GM18526 (cell line): ENCODE measurements around the gene CNIH3.

Source experiments
- POLR2A ChIP-seq: IDR thresholded peaks from 3 replicates; pipeline ENCODE4 v1.6.1; 2011; ENCODE audit not compliant: insufficient read length; ENCODE audit errors: extremely low read depth

Gene CNIH3

GRCh38 chr1:224662870-224663269 is 46.8 kb downstream of the CNIH3 start:
- no peak for TF ChIP-seq POLR2A

DNA sequence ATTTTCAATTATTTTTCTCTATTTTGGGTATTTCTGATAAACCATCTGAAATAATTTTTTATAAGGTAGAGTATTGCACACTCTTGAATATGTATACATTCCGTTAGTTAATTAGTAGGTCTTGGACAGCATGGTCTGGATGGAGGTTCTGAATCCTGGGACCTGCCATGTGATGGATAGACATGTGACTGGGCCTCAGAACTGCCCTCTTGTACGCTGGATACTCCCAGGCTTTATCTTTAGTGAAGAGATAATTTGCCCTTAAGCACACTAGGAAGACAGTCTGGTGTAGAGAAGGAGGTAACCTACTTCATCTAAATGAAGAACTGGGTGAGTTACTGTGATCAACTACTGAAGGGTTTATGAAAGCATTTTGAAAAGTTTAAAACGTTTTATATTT is 48.9 kb downstream of the CNIH3 start:
- no peak for TF ChIP-seq POLR2A

GRCh38 chr1:224666078-224666477 is 50.0 kb downstream of the CNIH3 start:
- no peak for TF ChIP-seq POLR2A

GRCh38 chr1:224666913-224667312 is 50.8 kb downstream of the CNIH3 start:
- TF ChIP-seq POLR2A = no peak

- TF ChIP-seq POLR2A = no peak
Observed at GRCh38 chr1:224668984-224669383, 52.9 kb downstream of the CNIH3 start.

DNA sequence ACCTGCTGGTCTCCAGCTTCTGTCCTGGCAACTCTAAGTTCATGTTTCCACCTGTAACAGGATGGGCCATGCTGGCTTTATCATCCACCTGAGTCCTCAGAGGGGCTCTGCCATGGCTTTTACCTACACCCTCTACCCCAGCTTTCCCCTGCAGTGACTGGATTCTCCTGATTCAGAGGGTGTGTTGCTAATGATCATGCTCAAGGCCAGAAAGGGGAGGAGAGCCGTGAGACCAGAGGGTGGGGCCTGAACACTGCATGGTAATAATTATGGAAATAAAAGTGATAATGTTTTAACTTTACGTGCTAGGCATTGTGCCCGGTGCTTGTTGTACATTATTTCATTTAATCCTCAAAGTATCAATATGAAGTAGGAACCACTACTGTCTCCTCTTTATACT is 53.3 kb downstream of the CNIH3 start:
- no peak for TF ChIP-seq POLR2A

DNA sequence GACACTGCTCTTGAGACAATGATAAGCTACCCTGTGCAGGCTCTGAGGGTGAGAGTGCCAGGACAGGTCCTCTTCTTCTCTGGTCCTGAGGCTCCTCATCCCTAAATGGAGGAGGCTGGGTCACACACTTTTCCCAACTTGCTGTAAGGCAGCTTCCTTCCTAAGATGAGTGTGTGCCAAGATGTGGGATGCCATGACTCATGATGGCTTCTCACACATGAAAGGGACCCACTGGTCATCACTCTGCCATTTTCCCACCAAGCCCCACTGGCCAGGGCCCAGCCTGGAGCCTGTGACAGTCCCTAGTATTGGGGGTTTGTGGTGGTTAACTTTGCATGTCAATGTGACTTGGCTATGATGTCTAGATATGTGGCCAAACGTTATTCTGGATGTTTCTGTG is 54.4 kb downstream of the CNIH3 start:
- no peak for TF ChIP-seq POLR2A

GRCh38 chr1:224671076-224671475 is 55.0 kb downstream of the CNIH3 start:
- TF ChIP-seq POLR2A = no peak

DNA sequence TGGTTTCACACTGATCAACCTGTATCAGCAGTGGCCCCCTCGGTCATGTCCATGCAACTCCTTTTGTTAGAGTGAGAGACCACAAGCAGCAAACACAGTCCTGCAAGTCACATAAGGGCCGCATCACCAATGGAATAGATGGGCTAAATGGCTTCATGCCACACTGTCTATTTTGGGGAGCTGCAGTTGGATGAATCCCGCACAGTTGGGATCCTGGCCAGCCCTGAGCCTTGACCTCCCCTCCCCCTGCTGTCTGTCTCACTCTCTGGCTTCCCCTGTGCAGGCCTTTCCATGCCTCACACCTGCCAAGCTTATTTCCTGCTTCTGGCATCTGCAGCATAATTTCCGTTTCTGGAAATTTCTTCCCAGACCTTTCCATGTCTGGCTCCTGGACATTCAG is 57.0 kb downstream of the CNIH3 start:
- no peak for TF ChIP-seq POLR2A

DNA sequence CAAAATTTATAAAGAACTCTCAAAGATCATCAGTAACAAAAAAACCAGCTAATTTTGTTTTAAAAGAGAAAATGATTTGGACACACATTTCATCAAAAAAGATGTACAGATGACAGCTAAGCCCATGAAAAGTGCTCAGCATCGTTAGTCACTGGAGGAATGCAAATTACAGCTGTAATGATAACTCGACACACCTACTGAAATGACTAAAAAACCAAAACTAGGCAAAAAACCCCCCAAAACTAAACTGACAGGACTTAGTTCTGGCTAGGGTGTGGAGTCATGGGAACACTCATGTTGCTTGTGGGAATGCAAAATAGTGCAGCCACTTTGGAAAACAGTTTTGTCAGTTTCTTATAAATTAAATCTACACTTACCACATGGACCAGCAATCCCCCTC is 59.5 kb downstream of the CNIH3 start:
- TF ChIP-seq POLR2A = no peak

DNA sequence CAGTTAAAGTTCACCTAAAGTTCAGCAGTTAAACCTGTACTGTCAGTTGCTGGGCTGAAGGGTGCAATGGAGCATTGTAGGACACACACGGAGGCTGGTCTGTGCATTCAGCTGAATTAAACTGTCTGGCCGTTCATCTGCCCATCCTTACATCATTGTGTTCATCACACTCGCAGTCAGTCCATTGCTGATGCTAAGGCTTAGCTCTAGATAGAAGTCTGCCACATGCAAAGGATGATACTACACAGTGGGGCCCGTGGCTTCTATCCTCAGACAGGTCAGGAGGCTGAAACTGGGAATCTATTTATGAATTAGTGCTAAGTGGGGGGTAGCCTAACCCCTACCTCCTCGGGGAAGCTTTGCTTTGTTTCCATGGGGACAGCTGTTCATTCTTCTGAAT is 60.4 kb downstream of the CNIH3 start:
- TF ChIP-seq POLR2A = no peak

DNA sequence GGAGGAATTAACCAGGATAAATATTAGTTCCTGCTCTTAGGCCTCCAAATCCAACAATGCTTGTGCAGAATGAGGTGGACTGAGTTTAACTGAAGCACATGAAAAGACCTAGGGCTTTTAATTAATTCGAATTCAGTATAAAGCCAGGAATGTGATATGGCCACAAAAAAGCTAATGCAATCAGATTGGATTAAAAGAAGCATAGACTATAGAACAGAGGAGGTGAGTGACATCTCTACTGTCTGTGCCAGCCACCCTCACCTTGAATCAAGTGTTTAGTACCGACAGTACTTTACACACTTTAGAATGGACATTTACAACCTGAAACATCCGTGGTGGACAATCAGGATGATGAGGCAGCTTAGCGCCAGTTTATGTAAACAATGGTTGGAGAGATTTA is 62.1 kb downstream of the CNIH3 start:
- no peak for TF ChIP-seq POLR2A

- no peak for TF ChIP-seq POLR2A
Observed at GRCh38 chr1:224679606-224680005, 63.5 kb downstream of the CNIH3 start.

DNA sequence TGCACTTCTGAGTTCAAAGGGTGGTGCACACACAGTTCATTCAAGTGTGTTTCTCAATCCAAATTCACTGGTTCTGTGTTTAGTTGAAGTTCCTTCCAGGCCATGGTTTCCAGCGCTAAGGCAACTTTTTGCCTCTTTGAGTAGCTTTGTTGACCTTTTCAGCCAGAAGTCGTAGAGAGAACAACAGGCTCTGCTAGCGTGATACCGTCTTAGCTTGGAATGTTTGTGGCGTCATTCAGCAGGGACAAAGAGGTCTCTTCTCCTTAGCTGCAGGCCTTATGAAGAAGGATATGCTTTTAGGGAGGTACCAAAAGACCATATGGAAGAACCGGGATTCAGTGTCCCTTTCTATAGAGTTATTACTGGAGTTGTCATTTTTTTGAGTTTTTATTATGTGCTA is 65.7 kb downstream of the CNIH3 start:
- no peak for TF ChIP-seq POLR2A

DNA sequence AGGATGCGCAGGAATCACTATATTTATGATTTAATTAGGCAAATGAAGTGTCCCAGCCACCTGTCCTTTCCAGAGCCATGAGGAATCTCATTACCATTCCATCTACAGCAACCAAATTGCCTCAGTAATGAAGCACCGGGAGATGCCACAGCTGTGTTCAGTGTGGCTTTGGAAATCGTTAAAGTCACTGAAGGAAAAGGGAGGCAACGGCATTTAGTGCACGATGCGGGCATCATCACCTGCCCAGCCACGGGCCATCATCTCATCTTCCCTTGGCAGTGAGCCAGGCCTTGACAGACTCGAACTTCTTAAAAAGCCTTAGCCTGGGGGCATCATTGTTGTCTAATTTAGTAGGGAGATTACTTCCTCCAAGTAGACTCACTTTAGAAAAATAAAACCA is 67.8 kb downstream of the CNIH3 start:
- no peak for TF ChIP-seq POLR2A

DNA sequence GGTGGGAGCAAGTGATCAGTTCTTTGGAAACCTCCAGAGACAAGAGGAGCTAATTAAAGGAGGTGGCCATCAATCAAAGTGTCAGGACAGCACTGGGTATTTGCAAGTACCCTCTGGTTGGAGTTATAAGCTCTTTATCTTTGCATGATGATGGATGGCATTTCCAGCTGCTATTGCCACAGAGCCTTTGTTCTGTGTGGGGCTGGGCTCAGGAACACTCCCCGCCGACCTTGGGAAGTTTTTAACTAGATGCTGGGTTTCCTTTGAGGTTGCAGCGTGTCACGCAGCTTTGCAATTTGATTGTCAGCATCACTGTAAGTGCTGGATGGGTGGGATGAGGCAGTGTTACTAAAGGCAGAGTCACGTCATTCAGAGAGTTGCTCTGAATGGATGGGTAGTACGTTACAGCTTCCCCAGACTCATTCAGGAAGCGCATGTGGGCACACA is 68.9 kb downstream of the CNIH3 start:
- TF ChIP-seq POLR2A = no peak

- TF ChIP-seq POLR2A = no peak
Observed at GRCh38 chr1:224687465-224687864, 71.3 kb downstream of the CNIH3 start.

DNA sequence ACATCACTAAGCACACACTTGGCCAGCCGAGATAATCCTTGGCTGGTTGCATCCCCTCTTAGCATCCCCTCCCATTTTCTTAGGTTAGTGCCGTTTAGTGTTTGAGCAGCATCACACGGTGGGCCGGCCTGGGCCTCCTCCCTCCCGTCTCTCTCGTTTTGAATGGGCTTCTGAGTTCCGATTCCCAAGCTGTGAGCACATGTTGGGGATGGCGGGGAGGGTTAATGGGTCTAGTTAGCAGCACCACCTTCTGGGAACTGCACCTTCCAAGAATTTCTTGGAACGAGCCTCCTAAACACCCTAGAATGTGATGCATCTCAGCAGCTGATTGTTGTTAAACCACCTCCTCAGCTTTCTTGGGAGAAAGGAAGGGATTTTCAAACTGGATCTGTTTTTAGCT is 73.3 kb downstream of the CNIH3 start:
- TF ChIP-seq POLR2A = no peak
